ENCODE data around the gene ZNF683. TPM values are rescaled to one million over a fixed set of nuclear protein-coding genes. Genes with fewer than 3 reads are reported as not detected.
"Not testable (repeated sequence)": the region's sequence is repeated elsewhere in the genome, so short reads cannot be mapped to it uniquely, and the experiment has no call there.

The ZNF683 gene
- total RNA-seq, 1 donor from 2014 or later = 1.4 TPM

DNA sequence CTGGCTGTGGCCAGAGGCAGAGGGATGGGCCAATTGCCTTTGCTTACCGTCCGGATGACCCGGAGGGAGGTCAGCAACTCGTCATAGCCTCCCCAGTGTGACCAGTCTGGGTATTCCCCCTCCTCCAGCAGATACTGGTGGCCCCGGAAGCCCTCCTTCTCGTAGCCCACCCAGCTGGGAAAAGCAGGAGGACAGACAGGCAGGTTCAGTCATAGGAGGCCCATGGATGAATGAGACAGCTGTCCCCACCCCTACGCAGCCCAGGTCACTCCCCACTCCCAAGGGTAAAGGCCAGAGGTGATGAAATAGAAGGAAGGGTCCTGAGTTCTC, 35.4 kb downstream of the ZNF683 start:
- DNase-seq (ENCODE audit: low spot score) = no peak

DNA sequence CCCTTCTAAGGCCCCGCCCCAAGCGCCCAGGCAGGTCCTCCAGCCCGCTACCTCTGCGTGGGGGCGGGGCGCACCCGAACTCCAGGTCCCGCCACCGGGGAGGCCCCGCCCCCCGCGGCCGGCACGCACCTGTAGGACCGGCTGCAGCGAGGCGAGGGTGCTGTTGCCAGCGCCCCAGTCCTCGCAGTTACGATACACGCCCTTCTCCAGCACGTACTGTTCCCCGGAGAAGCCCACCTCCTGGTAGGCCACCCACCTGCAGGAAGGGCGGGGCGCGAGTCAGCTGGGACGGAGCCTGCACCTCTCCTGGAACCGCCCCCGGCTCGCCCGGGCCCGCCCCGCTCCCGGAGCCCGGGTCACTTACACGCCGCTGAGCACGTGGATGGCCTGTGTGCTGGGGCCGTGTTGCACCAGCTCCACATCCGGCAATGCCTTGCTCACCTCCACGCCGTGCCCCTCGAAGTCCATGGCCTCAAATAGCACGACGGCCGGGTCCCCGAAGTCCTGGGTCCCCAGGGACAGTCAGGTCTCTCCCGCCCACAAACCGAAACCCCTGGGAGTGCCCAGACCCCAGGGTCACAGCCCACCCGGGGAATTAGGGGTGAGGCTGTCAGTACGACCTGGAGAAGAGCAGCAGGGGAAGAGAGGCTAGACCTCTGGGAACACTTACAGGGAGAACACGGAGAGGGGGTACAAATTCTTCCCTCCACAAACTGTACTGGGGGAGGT, 35.9 kb downstream of the ZNF683 start:
- peak; percentile 63 for DNase-seq (ENCODE audit: low spot score)

GRCh38 chr1:26335774-26336476, 36.6 kb downstream of the ZNF683 start:
- DNase-seq (ENCODE audit: low spot score) = no peak

- not testable (repeated sequence) for DNase-seq (ENCODE audit: low spot score)
Measured at GRCh38 chr1:26333312-26333711, 39.2 kb downstream of the ZNF683 start.

GRCh38 chr1:26330276-26330675, 42.3 kb downstream of the ZNF683 start:
- no peak for DNase-seq (ENCODE audit: low spot score)

- DNase-seq (ENCODE audit: low spot score) = not testable (repeated sequence)
Measured at GRCh38 chr1:26329380-26329779, 43.2 kb downstream of the ZNF683 start.

DNA sequence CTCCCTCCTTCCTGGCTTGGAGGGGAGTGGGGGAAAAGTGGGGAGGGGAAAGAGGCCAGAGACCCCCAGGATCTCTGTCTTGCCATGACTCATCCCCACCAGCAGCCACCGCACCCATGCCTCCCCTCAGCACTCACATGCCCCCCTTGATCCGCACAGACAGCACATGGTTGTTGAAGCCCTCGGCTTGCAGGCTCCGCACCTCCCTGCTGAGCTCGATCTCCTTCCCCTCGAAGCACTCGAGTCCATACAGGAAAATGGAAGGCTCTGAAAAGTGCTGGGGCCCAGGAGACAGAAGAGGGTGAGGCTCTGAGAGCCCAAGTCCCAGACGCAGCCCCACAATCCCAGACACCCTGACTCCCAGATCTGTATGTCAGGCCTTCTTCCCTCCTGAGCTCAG, 44.0 kb downstream of the ZNF683 start:
- DNase-seq (ENCODE audit: low spot score) = no peak

GRCh38 chr1:26327956-26328362, 44.6 kb downstream of the ZNF683 start:
- DNase-seq (ENCODE audit: low spot score) = peak; percentile 35

DNA sequence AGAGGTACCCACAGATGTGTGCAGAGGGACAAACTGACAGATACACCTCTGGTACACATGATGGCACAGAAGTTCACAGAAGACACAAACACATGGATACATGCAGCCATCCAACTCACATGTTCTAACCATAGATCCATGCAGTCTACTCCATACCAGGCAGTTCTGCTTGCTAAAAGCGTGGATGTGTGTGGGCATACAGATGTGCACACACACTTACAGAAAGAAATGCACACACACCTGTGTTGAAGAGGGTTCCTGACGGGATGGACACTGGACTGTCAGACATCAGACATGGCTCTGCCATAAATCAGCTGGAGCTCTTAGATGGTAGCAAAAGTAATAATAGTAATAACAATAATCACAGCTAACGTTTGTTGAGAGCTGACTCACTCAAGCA, 48.0 kb downstream of the ZNF683 start:
- no peak for DNase-seq (ENCODE audit: low spot score)

DNA sequence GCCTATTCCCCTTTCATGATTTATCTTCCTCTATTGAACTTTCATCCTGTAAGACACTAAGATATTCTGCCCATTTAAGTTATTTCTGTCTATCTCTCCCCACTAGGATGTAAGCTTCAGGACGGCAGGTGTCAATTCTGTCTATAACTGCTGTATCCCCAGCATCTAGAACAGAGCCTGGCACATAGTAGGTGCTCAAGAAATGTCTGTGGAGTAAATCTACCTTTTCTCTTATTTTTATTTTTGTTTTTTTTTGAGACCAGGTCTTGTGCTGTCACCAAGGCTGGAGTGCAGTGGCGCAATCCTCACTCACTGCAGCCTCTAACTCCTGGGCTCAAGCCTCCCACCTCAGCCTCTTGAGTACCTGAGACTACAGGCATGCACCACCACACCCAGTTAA, 49.2 kb downstream of the ZNF683 start:
- no peak for DNase-seq (ENCODE audit: low spot score)

- DNase-seq (ENCODE audit: low spot score) = no peak
Measured at GRCh38 chr1:26322042-26322331, 50.6 kb downstream of the ZNF683 start.

DNA sequence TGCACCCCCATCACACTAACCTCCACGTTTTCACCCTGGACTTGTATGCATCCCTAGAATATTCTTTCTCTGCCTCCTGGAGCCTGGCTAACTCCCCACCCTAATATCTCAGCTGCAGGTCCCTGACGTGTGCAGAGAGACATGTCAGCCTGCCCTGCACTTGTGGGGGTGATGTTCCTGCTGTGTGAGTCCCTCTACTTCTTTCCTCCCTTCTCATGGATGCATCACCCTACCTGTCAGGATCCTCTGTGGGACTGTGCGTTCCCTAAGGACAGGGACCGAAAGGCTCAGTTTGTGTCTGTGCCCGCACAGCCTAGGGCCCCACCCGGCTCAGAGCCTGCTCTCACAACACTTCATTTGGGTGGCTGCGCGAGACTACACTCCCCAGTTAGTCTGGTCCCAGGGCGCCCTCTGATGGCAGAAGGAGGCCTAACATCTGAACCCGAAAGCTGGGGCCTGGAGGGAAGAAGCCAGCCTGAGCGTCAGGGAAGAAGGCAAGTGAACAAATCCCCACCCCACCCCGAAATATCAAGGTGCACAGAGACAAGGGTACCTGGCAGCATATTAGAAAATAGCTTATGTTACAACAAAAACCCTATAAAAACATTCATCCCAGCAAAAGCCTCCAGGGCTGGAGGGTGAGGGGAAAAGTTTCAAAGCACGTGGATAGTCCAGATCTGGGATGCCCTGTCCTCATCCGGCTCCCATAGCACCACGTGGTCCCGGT, 51.1 kb downstream of the ZNF683 start:
- peak; percentile 90 for DNase-seq (ENCODE audit: low spot score)

DNA sequence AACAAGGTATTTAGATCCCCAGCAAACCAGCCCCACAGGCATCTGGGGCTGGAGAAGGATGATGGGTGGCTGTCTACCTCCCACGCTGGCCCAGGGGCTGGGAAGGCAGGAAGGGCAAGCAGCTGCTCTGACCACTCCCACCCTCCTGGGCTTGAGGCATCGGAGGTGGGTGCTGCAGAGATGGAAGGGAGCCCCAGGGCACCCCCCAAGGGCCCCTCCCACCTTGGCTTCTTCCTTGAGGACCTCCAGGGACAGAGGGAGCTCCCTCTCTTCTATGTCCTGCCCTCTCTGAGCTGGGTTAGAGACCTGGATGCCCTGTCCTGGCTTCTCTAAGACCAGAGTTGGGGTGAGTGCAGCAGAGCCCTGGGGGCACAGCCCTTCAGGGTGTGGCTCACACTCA, 51.7 kb downstream of the ZNF683 start:
- no peak for DNase-seq (ENCODE audit: low spot score)

- no peak for DNase-seq (ENCODE audit: low spot score)
Measured at GRCh38 chr1:26318338-26319064, 54.0 kb downstream of the ZNF683 start.

- DNase-seq (ENCODE audit: low spot score) = no peak
Measured at GRCh38 chr1:26317612-26318337, 54.8 kb downstream of the ZNF683 start, which contains the start of gene CD52. CD52 (plus strand) TSS chr1:26317958; CDS start chr1:26318018, 60 bp downstream.

GRCh38 chr1:26317146-26317545, 55.4 kb downstream of the ZNF683 start:
- no peak for DNase-seq (ENCODE audit: low spot score)

- DNase-seq (ENCODE audit: low spot score) = no peak
Measured at GRCh38 chr1:26315874-26316850, 56.4 kb downstream of the ZNF683 start.

DNA sequence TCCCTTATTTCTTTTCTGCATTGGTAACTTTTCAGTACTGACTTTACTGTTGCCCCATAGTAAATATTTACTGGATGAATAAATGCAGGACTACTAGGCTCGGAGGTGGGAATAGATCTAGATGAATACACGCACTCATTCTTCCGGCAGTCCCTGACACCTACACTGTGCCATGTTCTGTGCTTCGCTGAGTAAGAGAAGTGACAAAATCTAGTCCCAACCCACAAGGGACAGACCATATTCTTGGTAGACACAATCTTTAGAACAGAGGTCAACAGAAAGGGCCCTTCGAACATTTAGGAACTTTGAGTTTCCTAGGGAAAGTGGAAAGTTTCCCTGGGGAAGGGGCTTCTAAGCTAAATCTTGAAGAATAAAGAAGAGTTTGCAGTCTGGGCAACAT, 58.0 kb downstream of the ZNF683 start:
- DNase-seq (ENCODE audit: low spot score) = no peak

All from umbilical cord (tissue), 2 donors.